Hepatic stellate cell (primary cell): ENCODE results near the gene SNRNP70.
A peak's percentile ranks its signal among the peaks of the same experiment; 100 is the strongest.

Experiments used
- DNase-seq: peaks from one replicate; pipeline ENCODE4 v3.0.0; 2011; ENCODE audit warnings: low spot score

Gene SNRNP70

DNA sequence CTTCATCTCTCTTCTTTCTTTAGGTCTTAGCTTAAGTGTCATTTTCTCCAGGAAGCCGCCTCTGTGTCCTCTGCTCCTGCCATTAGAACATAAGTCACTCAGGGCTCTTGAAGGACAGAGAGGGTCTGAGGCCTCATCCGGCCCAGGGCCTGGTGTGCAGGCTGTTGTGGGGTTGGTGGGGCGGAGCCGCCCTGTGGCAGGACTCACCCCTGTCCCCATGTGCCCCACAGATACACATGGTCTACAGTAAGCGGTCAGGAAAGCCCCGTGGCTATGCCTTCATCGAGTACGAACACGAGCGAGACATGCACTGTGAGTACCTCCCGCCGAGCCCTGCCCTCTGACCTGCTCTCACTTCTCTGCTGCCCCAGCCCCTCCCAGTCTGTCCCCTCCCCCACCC is 15.9 kb downstream of the SNRNP70 start:
- no peak for DNase-seq

DNA sequence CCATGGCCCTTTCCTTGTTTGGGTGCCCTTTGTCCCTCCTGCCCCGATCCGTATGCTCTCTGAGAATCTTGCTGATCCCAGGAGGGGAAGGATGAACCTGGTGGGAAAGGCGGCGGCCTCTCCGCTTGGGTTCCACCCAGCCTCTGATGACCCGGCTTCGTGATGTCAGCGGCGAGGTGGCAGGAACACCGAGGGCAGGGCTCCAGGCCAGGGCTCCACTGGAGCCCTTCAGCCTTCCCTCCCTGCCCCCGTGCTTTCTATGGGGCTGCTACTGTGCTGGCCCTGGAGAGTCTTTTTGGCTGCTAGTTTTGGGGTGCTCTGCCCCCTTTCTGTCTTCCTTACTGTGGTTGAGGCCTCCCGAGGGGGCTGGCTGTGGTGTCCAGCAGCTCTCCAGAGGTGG is 17.1 kb downstream of the SNRNP70 start:
- DNase-seq = no peak

DNA sequence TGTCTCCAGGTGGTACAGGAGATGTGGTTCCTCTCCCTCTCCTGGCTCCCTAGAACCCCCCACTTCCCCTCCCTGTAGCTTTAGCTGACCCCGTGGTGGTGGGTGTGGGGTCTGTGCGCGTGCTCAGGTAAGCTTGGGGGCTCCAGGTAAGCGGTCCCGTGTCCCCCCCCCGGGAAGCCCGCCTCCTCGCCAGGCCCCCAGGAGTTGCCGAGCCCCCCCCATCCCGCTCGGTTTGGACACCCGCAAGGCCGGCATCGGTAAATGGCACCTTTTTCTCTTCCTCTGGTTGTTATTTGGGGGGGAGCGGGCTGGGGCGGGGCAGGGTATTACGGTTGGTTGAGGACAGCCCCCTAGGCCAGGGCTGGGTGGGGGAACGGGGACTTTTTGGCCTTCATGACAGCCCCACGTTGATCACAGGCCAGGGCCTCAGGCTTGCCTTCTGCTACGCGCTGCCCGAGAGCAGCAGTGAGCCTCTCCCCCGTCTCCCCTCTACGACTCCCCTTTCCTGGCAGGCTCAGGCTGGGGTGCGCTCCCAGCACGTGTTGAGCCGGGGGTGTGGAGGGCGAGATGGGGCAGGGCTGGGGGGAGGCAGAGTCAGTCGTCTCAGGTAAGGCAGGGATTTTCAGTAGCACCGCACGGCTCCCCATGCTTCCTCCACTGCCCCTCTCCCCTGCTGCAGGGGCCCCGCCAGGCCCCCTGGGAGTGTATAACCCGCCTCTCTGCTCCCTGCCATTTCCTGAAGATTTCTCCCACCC is 18.3 kb downstream of the SNRNP70 start:
- DNase-seq = no peak

DNA sequence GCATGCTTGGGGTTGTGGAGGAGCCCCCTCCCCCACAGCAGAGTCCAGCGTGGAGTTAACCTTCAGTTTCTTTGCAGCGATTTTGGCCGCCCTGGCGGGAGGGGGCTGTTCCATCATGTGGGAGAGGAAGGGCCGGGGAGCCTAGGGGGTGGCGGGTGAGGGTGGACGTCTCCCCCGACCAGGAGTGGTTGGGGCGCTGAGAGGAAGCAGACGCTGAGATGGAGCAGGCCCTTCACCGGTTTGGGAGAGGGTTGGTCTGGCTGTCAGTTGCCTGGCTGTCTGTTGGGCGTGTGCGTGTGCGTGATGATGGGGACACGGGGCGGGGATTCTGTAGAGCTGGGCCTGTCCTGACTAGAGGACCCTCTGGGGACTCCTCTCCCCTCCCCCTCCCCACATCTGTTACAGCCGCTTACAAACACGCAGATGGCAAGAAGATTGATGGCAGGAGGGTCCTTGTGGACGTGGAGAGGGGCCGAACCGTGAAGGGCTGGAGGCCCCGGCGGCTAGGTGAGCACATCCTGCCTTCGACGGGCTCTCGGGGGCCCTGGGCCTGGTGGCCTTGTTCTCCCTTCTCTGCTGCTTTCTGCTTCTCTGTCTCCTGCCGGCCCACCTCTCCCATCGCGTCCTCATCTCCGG is 19.1 kb downstream of the SNRNP70 start:
- no peak for DNase-seq

DNA sequence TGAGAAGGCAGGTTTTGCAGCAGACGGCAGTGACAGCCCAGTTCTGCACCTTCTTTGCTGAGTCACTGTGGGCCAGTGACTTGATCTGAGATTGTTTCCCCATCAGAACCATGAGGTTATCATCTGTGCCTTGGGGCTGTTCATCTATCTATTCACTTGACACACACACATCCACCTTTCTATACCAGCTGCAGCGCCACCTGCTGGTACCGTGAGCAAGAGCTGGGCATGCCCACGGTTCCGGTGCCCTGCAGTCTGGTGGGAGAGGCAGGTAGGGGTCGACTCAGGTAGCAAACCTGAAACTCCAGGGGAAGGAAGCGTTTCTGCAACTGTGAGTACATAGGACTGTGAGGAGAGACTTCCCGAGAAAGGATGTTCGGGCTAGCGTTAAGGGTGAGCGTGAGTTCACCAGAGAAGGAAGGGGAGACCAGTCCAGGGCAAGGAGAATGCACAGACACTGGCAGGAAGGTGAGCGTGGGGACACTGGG is 21.4 kb downstream of the SNRNP70 start:
- DNase-seq = peak; percentile 44

DNA sequence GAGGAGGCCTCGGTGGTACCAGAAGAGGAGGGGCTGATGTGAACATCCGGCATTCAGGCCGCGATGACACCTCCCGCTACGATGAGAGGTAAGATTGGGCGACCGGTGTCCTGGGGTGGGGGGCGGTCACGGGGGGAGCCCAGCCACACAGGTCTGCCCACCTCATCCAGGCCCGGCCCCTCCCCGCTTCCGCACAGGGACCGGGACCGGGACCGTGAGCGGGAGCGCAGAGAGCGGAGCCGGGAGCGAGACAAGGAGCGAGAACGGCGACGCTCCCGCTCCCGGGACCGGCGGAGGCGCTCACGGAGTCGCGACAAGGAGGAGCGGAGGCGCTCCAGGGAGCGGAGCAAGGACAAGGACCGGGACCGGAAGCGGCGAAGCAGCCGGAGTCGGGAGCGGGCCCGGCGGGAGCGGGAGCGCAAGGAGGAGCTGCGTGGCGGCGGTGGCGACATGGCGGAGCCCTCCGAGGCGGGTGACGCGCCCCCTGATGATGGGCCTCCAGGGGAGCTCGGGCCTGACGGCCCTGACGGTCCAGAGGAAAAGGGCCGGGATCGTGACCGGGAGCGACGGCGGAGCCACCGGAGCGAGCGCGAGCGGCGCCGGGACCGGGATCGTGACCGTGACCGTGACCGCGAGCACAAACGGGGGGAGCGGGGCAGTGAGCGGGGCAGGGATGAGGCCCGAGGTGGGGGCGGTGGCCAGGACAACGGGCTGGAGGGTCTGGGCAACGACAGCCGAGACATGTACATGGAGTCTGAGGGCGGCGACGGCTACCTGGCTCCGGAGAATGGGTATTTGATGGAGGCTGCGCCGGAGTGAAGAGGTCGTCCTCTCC is 22.6 kb downstream of the SNRNP70 start:
- DNase-seq = no peak

DNA sequence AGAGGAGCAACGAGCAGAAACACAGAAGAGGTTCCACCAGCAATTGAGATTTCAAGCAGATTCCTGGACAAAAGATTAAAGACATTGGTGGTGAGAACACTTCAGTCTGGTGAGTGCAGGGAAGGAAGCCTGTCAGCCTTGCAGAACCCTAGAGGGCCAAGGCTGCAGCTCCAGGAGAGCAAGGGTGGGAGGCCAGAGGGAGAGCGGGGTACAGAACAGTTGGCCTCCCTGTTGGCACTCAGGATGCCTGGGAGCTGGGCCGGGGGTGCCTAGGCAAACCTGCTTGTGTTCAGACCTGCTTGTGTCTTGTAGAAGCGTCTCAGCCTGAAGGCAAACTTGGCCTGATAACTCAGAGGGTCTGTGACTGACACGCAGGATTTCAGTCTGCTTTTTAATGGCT is 23.8 kb downstream of the SNRNP70 start:
- no peak for DNase-seq

DNA sequence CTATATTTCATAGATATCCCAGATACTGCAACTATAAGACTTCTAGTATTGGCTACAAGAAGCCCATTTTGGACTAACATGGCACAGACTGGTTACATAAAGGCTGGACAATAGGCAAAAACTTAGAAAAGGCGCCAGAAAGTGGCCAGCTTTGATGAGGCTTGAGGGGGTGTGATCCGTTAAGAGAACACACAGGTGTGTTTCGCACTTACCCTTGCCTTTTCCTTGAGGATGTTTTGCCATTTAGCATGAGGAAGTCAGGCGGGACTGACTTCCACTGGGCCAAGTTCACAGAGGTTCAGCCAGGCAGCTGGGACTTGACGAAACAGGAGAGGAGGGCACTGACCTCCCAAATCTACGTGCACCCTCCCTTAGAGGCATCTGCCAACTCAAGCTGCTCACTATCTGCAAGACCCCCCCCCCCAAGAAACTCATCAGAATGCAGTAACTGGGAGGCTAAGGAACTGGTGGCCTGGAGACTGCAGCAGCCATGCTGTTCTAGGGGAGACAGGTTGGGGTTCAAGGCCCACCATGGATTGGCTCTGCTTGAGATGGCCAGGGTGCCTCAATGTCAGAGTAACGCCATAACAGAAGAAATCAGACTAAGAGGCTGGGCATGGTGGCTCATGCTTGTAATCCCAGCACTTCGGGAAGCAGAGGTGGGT is 24.4 kb downstream of the SNRNP70 start:
- DNase-seq = no peak

DNA sequence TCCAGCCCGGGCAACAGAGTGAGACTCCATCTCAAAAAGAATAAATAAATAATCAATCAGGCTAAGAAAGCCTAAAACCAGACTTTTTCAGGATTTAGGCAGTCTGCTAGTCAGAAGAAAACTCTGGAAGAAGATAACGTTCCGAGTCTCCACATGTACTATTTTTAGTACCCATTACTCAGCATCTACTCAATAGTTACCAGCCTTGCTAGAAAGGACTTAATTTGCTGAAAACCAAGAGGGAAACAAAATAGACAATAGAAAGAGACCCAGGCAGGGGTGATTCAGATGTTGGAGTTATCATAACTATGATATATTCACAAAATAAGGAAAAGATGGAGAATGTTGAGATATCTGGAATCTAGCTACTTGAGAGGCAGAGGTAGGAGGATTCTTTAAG is 25.3 kb downstream of the SNRNP70 start:
- DNase-seq = peak; percentile 67

DNA sequence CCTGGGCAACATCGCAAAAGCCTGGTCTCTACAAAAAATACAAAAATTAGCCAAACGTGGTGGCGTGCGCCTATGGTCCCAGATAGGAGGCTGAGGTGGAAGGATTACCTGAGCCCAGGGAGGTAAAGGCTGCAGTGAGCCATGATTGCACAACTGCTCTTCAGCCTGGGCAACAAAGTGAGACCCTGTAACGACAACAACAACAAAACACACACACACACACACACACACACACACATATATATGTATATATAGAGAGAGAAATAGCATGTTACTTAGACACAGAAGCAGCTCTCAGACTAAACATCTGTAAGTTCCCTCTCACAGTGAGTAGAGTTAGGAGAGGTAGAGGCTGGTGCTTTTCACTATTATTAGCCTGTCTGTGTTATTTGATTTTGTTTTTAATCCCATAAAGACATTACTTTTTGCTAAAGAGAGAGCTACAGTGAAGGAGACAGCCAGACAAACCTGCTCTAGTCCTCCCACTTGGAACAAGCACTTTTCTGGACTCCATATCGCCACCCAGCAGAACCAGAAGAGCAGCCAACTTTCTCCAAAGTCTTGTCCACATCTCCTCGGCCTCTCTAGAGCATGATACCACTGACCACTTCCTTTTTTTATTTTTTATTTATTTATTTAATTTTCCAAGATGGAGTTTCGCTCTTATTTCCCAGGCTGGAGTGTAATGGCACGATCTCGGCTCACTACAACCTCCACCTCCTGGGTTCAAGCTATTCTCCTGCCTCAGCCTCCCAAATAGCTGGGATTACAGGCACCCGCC is 26.2 kb downstream of the SNRNP70 start:
- DNase-seq = no peak

DNA sequence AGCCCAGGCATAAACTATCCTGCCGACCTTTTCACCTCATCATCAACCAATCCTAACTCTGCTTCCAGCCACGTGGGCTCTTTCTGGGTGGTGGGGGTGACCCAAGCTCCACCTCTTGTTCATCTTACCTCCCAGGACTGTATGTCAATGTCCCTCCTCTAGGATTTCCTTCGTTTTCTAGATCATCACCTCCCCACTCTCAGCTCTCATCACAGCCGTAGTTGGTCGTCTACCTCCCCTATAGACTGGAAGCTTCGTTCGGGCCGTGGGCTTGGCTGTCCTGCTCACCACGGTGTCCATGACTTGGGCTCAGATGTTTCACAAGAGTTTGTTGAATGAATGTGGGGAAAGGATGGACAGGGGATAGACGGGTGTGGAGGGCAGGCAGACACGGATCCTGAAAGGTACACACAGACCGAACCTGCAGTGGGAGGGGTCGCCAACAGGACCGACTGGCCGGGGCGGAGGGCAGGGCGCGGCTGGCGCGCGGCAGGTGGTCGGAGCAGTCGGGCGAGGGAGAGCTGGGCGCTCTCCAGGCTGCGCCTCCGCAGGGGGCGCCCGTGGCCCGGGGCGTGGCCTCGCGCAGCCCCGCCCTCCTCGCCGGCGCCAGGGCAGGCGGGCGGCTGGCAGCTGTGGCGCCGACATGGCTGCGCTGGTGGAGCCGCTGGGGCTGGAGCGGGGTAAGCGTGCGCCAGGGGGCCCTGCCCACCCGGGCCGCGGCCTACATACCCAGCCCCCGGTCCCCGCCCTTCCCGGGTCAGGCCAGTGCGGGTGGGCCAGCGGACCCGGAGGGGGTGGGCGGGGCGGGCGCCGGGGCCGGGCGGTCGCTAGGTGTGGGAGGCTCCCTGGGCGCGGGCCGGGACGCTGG is 28.7 kb downstream of the SNRNP70 start, which contains the start of gene LIN7B:
LIN7B (plus strand) TSS at position 609 of the 868 bp plus-strand sequence; CDS start at position 644, 35 bp downstream.
- peak; percentile 87 for DNase-seq

DNA sequence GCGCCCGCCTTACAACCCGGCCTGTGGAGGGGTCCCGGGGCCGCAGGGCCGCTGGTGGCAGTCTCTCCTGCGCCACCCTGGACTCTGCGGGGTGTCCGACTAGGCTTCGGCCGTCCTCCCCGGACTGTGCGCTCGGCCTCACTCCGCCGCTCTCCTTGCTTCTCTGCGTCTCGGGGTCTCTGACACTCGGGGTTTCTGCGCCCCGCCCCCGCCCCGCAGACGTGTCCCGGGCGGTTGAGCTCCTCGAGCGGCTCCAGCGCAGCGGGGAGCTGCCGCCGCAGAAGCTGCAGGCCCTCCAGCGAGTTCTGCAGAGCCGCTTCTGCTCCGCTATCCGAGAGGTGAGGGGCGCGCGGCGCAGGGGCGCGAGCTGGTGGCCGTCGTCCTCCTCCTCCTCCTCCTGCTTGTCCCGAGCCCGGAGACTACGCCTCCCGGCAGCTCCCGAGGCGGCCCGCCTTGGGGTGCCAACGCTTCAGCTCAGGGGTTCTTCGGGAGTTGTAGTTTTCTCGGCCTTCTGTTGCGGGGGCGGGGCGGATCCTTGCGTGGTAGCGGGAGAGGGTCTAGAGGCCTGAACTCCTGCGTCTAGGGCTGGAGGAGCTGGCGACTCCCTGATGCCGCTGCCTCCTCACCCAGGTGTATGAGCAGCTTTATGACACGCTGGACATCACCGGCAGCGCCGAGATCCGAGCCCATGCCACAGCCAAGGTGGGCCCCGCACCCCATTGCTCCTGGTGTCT is 29.5 kb downstream of the SNRNP70 start:
- peak; percentile 53 for DNase-seq

DNA sequence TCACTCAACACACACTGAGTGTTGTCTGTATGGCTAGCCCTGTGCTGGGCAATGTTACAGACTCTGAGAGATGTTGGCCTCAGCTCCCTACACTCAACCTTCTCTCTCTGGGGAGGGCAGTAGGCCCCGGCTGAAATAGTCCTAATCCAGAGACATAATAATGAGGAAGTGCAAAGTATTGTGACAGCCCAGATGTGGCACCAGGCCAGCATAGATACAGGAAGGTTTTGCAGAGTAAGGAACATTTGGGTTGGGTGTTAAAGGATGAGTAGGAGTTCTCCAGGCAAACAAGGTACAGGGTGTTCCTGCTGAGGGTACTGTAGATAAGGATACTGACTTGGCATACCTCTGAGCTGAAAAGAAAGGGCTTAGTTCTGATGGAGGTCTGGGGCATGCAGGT is 31.3 kb downstream of the SNRNP70 start:
- DNase-seq = no peak

DNA sequence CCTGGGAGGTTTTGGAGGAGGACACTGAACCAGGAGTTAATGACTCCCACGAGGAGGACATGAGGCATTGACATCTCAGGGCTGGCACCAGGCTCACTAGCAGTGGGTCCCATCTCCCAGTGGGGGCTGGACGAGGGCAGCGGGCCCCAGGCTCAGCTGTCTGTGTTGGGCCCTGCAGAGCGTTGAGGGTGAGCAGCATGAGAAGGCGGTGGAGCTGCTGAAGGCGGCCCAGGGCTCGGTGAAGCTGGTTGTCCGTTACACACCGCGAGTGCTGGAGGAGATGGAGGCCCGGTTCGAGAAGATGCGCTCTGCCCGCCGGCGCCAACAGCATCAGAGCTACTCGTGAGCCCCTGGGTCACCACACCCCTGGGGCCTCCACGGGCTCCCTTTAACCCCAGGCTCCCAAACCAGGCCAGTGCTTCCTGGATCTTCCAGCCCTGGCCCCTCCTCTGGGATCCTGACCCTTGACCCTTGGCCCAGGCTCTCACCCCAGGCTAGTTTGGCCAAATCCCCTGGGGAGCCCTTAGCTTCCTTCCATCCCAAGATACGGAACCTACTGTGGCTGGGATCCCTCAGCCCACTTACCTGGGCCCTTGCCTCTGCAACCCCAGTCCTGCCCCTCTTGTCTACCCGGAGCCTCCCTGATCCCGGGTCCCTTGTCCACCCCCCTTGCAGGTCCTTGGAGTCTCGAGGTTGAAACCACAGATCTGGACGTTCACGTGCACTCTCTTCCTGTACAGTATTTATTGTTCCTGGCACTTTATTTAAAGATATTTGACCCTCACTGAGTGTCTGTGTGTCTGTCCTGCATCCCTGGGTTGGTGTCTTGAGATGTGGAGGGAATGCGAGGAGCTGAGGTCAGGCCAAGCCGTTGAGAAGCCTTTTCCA is 32.7 kb downstream of the SNRNP70 start:
- no peak for DNase-seq

DNA sequence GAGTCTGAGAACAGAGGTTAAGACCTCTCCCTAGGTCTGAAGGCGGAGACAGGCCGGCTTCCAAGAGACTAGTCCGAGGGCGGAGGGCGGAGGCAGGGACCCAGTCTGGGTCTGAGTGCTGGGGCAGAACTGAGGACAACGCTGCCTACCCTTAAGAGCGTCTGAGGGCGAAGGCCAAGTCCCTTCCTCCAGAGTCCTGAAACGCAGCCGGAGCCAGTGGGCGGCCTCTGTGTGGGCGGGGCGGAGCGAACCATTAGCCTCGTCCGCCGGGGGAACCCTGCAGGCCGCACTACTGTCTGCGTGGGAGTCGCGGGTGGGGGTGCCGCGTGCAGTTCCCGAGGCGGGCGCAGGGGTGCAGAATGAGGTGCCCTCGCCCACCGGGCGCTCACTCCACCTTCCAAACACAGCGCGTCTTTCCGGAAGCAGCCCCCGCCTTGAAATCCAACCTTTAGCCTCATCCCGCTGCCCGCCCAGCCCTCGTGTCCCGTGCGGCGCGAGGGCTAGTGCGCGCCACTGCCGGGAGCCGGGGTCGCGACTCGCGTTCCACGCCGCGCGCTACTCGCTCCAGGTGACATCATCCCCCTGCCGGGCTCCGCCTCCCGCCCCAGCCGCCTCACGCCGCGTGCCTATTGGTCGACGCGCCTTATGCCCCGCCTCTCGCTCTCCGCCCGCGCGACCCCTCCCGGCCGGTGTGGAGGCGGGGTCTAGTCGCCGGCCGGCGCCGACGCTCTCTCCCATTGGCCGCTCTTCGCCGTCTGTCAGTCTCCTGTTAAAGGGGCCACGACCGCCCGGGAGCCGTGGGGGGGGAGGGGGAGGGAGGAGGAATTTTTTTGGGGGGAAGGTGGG is 33.5 kb downstream of the SNRNP70 start, which contains the start of gene C19orf73:
C19orf73 (minus strand) TSS at position 579 of the 846 bp plus-strand sequence; CDS start at position 458, 121 bp downstream.
- DNase-seq = peak; percentile 99

DNA sequence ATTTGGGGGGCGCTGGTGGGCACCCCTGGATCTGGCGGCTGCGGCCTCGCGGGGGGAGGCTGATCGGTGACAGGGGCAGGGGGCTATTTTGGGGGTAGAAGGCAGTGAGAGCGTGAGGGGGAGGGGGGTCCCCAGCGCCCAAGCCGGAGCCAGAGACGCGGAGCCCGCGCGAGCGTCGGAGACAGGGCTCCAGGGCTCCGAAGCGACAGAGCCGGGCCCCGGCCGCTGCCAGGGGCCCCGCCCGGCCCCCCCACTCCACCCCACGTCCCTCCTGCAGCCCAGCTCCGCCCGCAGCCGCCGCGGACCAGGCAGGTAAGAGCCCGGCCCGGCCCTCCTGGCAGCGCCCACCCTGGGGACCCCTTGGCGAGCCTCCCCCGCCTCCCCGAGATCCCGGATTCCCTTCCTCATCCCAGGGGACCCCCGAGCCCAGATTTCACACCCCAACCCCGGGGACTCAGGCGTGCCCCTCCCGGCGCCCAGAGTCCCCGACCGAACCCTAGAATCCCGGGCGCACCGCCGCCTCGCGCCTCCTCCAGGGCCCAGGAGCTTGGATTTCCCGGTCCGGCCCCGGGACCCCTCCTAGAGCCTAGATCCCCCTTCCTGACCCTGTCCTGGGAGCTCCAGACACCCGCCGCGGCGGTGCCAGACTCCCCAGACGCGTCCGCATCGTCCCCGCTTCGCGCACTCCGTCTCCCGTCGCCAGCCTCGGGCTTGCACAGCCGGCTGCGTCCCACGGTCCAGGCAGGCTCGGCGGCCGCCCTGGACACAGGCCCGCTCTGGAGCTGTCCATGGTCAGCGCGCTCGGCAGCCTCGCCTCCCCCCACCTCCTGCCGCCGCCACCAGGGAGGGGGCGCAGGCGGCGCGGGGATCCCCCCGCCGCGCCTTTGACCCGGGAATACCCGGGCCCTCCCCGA is 34.4 kb downstream of the SNRNP70 start, which contains the start of gene PPFIA3:
PPFIA3 (plus strand) TSS at position 134 of the 914 bp plus-strand sequence. CDS start 8,330 bp downstream, outside the sequence.
- peak; percentile 81 for DNase-seq
